Suprapubic skin (tissue), 4 donors: ENCODE results near the gene PPP1R13B. TPM values are rescaled to one million over a fixed set of nuclear protein-coding genes. Genes with fewer than 3 reads are reported as not detected.

ENCODE experiments used
- DNase-seq, 2 donors: peaks; one replicate each; pipeline ENCODE4 v3.0.0-alpha.2; 2019; ENCODE audit warnings: low spot score in 2 of 2
- H3K27ac ChIP-seq: fragments of 200-600 bp; sonication (generic); one replicate; pipeline ENCODE4 v1.5.1; 2019
- H3K27me3 ChIP-seq: fragments of 200-600 bp; sonication (generic); one replicate; pipeline ENCODE4 v1.5.1; 2019
- H3K36me3 ChIP-seq: fragments of 200-600 bp; sonication (generic); one replicate; pipeline ENCODE4 v1.5.1; 2019
- H3K4me1 ChIP-seq: fragments of 200-600 bp; sonication (generic); one replicate; pipeline ENCODE4 v1.5.1; 2019
- H3K4me3 ChIP-seq: fragments of 200-600 bp; sonication (generic); one replicate; pipeline ENCODE4 v1.5.1; 2019; ENCODE audit warnings: mild to moderate bottlenecking
- H3K9me3 ChIP-seq: fragments of 200-600 bp; sonication (generic); one replicate; pipeline ENCODE4 v1.5.1; 2019
- CTCF ChIP-seq, 2 donors: fragments of 200-600 bp in 1 of 2; fragments of 450-650 bp in 1 of 2; sonication (generic) in 1 of 2; IDR thresholded peaks; one replicate each; pipeline ENCODE4 v1.5.1; 2016 to 2019; ENCODE audit warnings: antibody characterized with exemption in 2 of 2, mild to moderate bottlenecking in 1 of 2, moderate library complexity in 1 of 2
- EP300 ChIP-seq: sonication (generic); formaldehyde crosslinking; IDR thresholded peaks from one replicate; pipeline ENCODE4 v1.6.1; 2017; ENCODE audit warnings: antibody characterized with exemption
- POLR2A ChIP-seq, 2 donors: fragments of 450-650 bp; IDR thresholded peaks; one replicate each; pipeline ENCODE4 v1.6.1; 2017; ENCODE audit warnings: antibody characterized with exemption in 2 of 2, mild to moderate bottlenecking in 2 of 2, moderate library complexity in 2 of 2
- POLR2AphosphoS5 ChIP-seq, 3 donors: sonication (generic); formaldehyde crosslinking; IDR thresholded peaks; one replicate each; pipeline ENCODE4 v1.6.1; 2017; ENCODE audit warnings: antibody characterized with exemption in 3 of 3
- WGBS: methylation state at CpG from one replicate; pipeline ENCODE4 v1.1.5; 2018; 5-methylcytosine and 5-hydroxymethylcytosine counted together
- total RNA-seq, 4 donors: library from RNA; depleted of rRNA; stranded (reverse); fragments of >200 nt; gene quantifications; one replicate each; pipeline ENCODE4 v1.1.0, GENCODE V29; 2016

Gene PPP1R13B
- total RNA-seq, 4 donors from 2014 or later = 21.7 to 51.6 (median 36.4) TPM

GRCh38 chr14:103840014-103840413 lies 7.4 kb downstream of the PPP1R13B start:
- 84% methylated on average over 2 of the region's 2 CpGs for WGBS

GRCh38 chr14:103839579-103839978 lies 7.8 kb downstream of the PPP1R13B start:
- DNase-seq = no peak
- TF ChIP-seq CTCF (IDR thresholded peaks at IDR 0.05) = no peak
- no peak for TF ChIP-seq EP300
- no peak for TF ChIP-seq POLR2AphosphoS5 (IDR thresholded peaks at IDR 0.05)
- no peak for TF ChIP-seq POLR2A (IDR thresholded peaks at IDR 0.05)
- Histone ChIP-seq H3K4me3 (no peak overlapping the region), H3K36me3 (peaks cover 3% of the 10 kb centered on the region), H3K9me3 (no peaks in the 10 kb centered on the region), H3K27ac (no peak overlapping the region), H3K4me1 (no peaks in the 10 kb centered on the region), H3K27me3 (no peaks in the 10 kb centered on the region)
- 48% methylated on average over 1 of the region's 1 CpG for WGBS

More at GRCh38 chr14:103840014-103840413, 7.4 kb downstream of the PPP1R13B start:
- no peaks in the 10 kb centered on the region for H3K27me3 ChIP-seq
- no peak overlapping the region for H3K4me3 ChIP-seq
- no peak overlapping the region for H3K27ac ChIP-seq
- no peaks in the 10 kb centered on the region for H3K9me3 ChIP-seq
- no peak for DNase-seq
- TF ChIP-seq EP300 (no peak), POLR2AphosphoS5 (IDR thresholded peaks at IDR 0.05) (no peak), POLR2A (IDR thresholded peaks at IDR 0.05) (no peak), CTCF (IDR thresholded peaks at IDR 0.05) (no peak)
- peaks cover 3% of the 10 kb centered on the region for H3K36me3 ChIP-seq
- H3K4me1 ChIP-seq = no peaks in the 10 kb centered on the region

- TF ChIP-seq CTCF (IDR thresholded peaks at IDR 0.05) (no peak), EP300 (no peak), POLR2AphosphoS5 (IDR thresholded peaks at IDR 0.05) (no peak), POLR2A (IDR thresholded peaks at IDR 0.05) (no peak)
- H3K36me3 ChIP-seq = peaks cover 3% of the 10 kb centered on the region
- no peaks in the 10 kb centered on the region for H3K9me3 ChIP-seq
- H3K4me1 ChIP-seq = no peaks in the 10 kb centered on the region
- no peak overlapping the region for H3K4me3 ChIP-seq
- no peak for DNase-seq
- 69% methylated on average over 1 of the region's 1 CpG for WGBS
- H3K27me3 ChIP-seq = no peaks in the 10 kb centered on the region
- H3K27ac ChIP-seq = no peak overlapping the region
These were observed 9.3 kb downstream of the PPP1R13B start for GRCh38 chr14:103838117-103838516.

GRCh38 chr14:103836976-103837725 lies 10.2 kb downstream of the PPP1R13B start:
- H3K27ac ChIP-seq = no peak overlapping the region

More at GRCh38 chr14:103836976-103837725, 10.2 kb downstream of the PPP1R13B start:
- H3K4me1 ChIP-seq = no peaks in the 10 kb centered on the region
- H3K4me3 ChIP-seq = no peak overlapping the region
- TF ChIP-seq CTCF (IDR thresholded peaks at IDR 0.05) = no peak
- no peak for TF ChIP-seq EP300
- no peak for TF ChIP-seq POLR2AphosphoS5 (IDR thresholded peaks at IDR 0.05)
- no peak for TF ChIP-seq POLR2A (IDR thresholded peaks at IDR 0.05)
- no peaks in the 10 kb centered on the region for H3K27me3 ChIP-seq
- DNase-seq = no peak
- 56% methylated on average over 6 of the region's 6 CpGs for WGBS
- H3K9me3 ChIP-seq = no peaks in the 10 kb centered on the region
- no peaks in the 10 kb centered on the region for H3K36me3 ChIP-seq
